ENCODE results near the gene KCNJ4. TPM values are rescaled to one million over a fixed set of nuclear protein-coding genes. Genes with fewer than 3 reads are reported as not detected.

The KCNJ4 gene
- total RNA-seq, 1 donor from 2014 or later: 0.82 TPM

DNA sequence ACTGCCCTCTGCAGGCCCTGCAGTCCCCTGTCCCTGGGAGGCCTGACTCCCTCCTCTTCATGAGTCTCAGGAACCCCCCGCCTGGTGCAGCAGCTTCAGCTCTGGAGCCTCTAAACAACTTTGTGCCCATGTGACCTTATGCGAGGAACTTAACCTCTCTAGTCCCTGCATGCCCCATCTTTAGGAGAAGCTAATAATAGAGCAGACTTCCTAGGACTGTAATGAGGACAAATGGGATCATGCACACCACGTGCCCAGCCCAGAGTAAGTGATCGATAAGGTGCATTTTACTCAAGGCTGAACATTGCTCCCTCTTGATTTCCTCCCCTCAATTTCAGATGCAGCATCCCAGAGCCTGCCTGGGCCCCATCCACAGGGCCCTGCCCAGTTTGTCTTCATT, 19.0 kb downstream of the KCNJ4 start:
- H3K27me3 ChIP-seq: no peaks in the 10 kb centered on the region
- no peaks in the 10 kb centered on the region for H3K9me3 Mint-ChIP-seq
- H3K4me2 ChIP-seq: no peak overlapping the region
- no peak overlapping the region for H3K27ac ChIP-seq
- H3K36me3 Mint-ChIP-seq: no peaks in the 10 kb centered on the region
- no peaks in the 10 kb centered on the region for H4K20me1 ChIP-seq (ENCODE audit: low read depth)
- no peak for DNase-seq (ENCODE audit: low spot score)
- H2AFZ ChIP-seq (replicated peaks): no peak overlapping the region
- no peak overlapping the region for H3K9ac ChIP-seq
- TF ChIP-seq, protein P1, sequence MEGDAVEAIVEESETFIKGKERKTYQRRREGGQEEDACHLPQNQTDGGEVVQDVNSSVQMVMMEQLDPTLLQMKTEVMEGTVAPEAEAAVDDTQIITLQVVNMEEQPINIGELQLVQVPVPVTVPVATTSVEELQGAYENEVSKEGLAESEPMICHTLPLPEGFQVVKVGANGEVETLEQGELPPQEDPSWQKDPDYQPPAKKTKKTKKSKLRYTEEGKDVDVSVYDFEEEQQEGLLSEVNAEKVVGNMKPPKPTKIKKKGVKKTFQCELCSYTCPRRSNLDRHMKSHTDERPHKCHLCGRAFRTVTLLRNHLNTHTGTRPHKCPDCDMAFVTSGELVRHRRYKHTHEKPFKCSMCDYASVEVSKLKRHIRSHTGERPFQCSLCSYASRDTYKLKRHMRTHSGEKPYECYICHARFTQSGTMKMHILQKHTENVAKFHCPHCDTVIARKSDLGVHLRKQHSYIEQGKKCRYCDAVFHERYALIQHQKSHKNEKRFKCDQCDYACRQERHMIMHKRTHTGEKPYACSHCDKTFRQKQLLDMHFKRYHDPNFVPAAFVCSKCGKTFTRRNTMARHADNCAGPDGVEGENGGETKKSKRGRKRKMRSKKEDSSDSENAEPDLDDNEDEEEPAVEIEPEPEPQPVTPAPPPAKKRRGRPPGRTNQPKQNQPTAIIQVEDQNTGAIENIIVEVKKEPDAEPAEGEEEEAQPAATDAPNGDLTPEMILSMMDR (IDR thresholded peaks at IDR 0.05): no peak
- TF ChIP-seq EZH2 (IDR thresholded peaks at IDR 0.05) (no peak), EZH2phosphoT487 (IDR thresholded peaks at IDR 0.05) (no peak)
- H3K36me3 ChIP-seq: no peaks in the 10 kb centered on the region
- H3K4me1 ChIP-seq: no peaks in the 10 kb centered on the region
- H3K4me1 Mint-ChIP-seq: peaks cover 16% of the 10 kb centered on the region
- no peak overlapping the region for H3K4me3 ChIP-seq
- H3K27me3 Mint-ChIP-seq (ENCODE audit: insufficient read depth, low read depth): peaks cover 4% of the 10 kb centered on the region
- no peak overlapping the region for H3K4me3 Mint-ChIP-seq
- no peak overlapping the region for H3K27ac Mint-ChIP-seq
- H3K79me2 ChIP-seq (ENCODE audit: low read depth): no peaks in the 10 kb centered on the region
- H3F3A ChIP-seq (ENCODE audit: low read depth): peaks cover 9% of the 10 kb centered on the region
- H3K9me3 ChIP-seq (ENCODE audit: low read depth): no peaks in the 10 kb centered on the region

DNA sequence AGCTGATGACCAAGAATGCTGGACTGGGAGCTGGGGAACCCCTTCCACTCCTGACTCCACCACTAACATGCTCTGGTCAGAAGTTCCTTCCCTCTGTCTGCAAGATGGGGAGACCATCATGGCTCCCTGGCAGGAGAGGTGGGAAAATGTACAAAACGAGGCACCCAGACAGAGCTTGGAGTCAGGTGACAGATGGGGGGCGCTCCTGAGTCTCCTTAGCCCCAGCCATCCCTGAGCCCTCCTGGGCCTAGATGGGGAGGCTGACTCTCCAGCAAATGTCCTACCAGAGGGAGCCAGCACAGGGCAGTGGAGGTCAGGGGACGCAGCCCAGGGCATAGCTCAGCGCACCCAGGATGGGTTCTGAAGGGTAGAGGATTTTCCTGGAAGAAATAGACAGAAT, 20.0 kb downstream of the KCNJ4 start:
- Mint-ChIP-seq H3K36me3 (no peaks in the 10 kb centered on the region), H3K4me3 (no peak overlapping the region), H3K9me3 (no peaks in the 10 kb centered on the region), H3K27ac (no peak overlapping the region), H3K27me3 (ENCODE audit: insufficient read depth, low read depth) (peaks cover 4% of the 10 kb centered on the region), H3K4me1 (peaks cover 19% of the 10 kb centered on the region)
- Histone ChIP-seq H3K9ac (no peak overlapping the region), H3K27me3 (no peaks in the 10 kb centered on the region), H3F3A (ENCODE audit: low read depth) (peaks cover 9% of the 10 kb centered on the region), H3K4me3 (no peak overlapping the region), H3K4me1 (no peaks in the 10 kb centered on the region), H3K27ac (no peak overlapping the region), H4K20me1 (ENCODE audit: low read depth) (no peaks in the 10 kb centered on the region), H3K36me3 (no peaks in the 10 kb centered on the region), H3K79me2 (ENCODE audit: low read depth) (no peaks in the 10 kb centered on the region), H3K4me2 (no peak overlapping the region), H2AFZ (replicated peaks) (no peak overlapping the region), H3K9me3 (ENCODE audit: low read depth) (no peaks in the 10 kb centered on the region)
- peak; percentile 53 for DNase-seq (ENCODE audit: low spot score)
- TF ChIP-seq, protein P1 (IDR thresholded peaks at IDR 0.05): peak; percentile 43
- TF ChIP-seq EZH2 (IDR thresholded peaks at IDR 0.05) (no peak), EZH2phosphoT487 (IDR thresholded peaks at IDR 0.05) (no peak)

DNA sequence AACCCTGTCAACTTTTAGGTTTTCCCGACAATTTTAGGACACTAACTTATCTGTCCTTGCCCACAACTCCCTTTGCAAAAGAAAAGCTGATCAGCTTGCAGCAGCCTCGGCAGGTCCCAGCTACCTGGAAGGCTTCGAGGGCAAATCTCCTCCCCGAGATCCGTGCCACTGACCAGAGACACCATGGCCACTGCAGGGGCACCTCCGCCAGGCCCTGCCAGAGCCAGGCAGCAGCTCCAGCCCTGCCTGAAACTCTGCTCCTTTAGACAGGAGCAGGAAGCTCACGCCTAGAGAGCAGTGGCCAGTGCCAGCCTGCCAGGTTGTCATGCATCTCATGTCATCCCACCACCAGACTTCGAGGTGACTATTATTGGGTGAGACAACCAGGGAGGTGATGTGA, 21.1 kb downstream of the KCNJ4 start:
- no peak overlapping the region for H3K9ac ChIP-seq
- Mint-ChIP-seq H3K27me3 (ENCODE audit: insufficient read depth, low read depth) (peaks cover 4% of the 10 kb centered on the region), H3K4me3 (no peak overlapping the region), H3K27ac (no peak overlapping the region), H3K4me1 (peaks cover 27% of the 10 kb centered on the region), H3K9me3 (no peaks in the 10 kb centered on the region), H3K36me3 (no peaks in the 10 kb centered on the region)
- H3K9me3 ChIP-seq (ENCODE audit: low read depth): no peaks in the 10 kb centered on the region
- no peak overlapping the region for H3K4me2 ChIP-seq
- no peak for DNase-seq (ENCODE audit: low spot score)
- H3K27ac ChIP-seq: no peak overlapping the region
- no peaks in the 10 kb centered on the region for H3K79me2 ChIP-seq (ENCODE audit: low read depth)
- H3K27me3 ChIP-seq: no peaks in the 10 kb centered on the region
- no peaks in the 10 kb centered on the region for H3K4me1 ChIP-seq
- H2AFZ ChIP-seq (replicated peaks): no peak overlapping the region
- peaks cover 9% of the 10 kb centered on the region for H3F3A ChIP-seq (ENCODE audit: low read depth)
- TF ChIP-seq EZH2phosphoT487 (IDR thresholded peaks at IDR 0.05) (no peak), EZH2 (IDR thresholded peaks at IDR 0.05) (no peak)
- TF ChIP-seq, protein P1 (IDR thresholded peaks at IDR 0.05): no peak
- H4K20me1 ChIP-seq (ENCODE audit: low read depth): no peaks in the 10 kb centered on the region
- no peaks in the 10 kb centered on the region for H3K36me3 ChIP-seq
- no peak overlapping the region for H3K4me3 ChIP-seq

Data from neural progenitor cell (in vitro differentiated cells).